Stimulated activated CD4-positive, alpha-beta T cell treated with anti-CD3 and anti-CD28 coated beads, Interleukin-2, amount 100 ng/mL, for 4 hours (primary cell): ENCODE results near the gene ODF2.
A peak's percentile ranks its signal among the peaks of the same experiment; 100 is the strongest.
"Not testable (repeated sequence)": the region's sequence is repeated elsewhere in the genome, so short reads cannot be mapped to it uniquely, and the experiment has no call there.

Experiments used
- DNase-seq: peaks from one replicate; pipeline ENCODE4 v3.0.0-alpha.2; 2020; ENCODE audit warnings: low read depth

ODF2 gene

DNA sequence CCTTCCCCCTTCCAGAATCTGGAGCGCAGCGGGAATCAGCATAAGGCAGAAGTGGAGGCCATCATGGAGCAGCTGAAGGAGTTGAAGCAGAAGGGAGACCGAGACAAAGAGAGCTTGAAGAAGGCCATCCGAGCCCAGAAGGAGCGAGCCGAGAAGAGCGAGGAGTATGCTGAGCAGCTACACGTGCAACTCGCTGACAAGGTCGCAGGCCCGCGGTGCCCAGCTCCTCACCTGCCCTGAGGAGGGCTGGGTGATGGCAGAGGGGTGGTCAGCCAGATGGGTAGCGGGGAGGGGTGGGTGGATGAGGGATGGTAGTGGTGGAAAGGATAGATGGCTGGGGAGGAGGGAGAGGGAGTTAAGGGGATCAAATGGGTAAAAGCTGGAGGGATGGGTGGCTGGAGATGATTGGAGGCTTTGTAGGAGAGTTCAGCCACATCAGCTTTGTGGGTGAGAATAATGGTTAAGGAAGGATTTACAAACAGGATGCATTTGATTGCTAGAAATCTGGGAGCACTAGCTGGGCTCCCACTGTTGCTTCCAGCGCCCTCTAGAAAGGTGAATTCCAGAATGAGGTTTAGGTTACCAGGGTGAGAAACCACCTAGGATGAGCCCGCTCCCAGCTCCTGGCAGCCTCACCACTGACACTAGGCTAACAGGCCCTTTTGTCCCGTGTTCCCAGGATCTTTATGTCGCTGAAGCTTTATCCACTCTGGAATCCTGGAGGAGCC lies 29.0 kb downstream of the ODF2 start:
- DNase-seq: no peak

- no peak for DNase-seq
These were observed 29.6 kb downstream of the ODF2 start for GRCh38 chr9:128485414-128485855.

- no peak for DNase-seq
These were observed 30.4 kb downstream of the ODF2 start for GRCh38 chr9:128486201-128486600.

DNA sequence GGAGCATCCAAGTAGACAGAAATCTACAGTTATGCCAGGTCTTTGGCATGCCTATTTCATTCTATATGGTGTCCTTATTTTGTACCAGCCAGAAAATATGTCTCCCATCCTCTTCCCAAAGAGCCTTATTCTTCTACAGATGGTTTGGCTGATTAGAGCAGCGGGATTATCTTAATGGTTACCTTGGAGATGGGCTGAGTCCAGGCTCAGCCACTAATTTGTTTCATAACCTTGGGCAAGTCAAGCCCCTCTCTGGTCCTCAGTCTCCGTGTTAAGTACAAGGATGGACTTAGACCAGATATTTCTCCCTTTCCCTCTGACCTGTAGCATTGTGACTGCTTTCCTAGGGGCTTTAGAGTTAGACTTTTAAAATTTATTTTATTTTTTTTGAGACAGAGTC lies 37.6 kb downstream of the ODF2 start:
- no peak for DNase-seq

DNA sequence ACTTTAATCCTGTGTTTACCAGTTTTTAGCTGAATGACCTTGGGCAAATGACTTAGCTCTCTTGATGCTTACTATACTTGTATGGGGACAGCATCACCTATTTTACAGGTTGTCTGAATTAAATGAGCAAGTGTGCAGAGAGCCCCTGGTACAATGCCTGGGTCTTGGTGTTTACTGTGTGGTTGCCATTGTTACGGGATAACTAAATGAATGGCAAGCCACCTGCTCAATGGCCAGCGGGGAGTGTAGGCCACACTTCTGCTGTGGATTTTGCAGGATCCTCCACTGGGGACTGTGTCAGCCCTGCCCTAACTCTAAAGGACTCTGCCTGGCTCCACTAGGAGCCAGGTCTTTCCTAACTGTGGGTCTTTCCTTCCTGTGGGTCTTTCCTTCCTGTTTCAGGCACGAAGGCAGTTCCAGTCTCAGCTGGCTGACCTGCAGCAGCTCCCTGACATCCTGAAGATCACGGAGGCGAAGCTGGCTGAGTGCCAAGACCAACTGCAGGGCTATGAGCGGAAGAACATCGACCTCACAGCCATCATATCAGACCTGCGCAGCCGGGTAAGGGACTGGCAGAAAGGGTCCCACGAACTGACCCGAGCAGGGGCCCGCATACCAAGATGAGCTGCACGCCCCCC lies 38.4 kb downstream of the ODF2 start:
- no peak for DNase-seq

DNA sequence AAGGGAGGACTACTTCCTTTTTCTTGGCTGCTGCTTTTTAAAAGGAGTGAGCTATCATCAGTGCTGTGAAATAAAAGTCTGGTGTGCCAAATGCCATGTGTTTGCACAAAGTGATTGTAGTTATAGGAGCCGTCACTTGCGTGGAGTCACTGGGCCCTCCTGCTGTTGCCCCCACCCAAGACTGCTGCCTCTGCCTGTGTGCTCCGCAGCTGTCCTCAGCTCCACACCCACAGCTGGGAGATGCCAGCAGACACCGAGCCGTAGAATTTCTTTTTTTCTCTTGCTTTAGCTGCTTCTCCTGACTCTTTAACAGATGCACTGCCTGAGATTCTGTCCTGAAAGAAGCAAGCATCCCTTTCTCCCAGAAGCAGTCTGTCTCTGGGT lies 38.9 kb downstream of the ODF2 start:
- DNase-seq: no peak

DNA sequence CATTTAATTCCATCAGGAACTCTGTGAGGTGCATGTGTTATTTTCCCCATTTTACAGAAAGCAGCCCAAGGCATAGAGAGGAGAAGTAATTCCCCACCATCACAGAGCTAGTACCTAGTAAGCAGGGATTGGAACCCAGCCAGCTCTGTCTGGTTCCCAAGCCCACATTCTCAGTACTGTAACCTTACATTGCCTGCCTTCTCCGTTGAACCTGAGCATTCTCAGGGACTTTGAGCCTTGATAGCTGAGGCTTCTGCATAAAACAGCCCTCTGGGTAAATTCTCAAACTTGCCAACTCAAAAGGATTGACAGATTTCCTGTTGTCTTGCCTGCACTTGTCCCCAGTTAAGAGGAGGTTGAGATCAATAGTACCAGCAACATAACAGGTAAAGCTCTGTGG lies 39.5 kb downstream of the ODF2 start:
- DNase-seq: no peak

DNA sequence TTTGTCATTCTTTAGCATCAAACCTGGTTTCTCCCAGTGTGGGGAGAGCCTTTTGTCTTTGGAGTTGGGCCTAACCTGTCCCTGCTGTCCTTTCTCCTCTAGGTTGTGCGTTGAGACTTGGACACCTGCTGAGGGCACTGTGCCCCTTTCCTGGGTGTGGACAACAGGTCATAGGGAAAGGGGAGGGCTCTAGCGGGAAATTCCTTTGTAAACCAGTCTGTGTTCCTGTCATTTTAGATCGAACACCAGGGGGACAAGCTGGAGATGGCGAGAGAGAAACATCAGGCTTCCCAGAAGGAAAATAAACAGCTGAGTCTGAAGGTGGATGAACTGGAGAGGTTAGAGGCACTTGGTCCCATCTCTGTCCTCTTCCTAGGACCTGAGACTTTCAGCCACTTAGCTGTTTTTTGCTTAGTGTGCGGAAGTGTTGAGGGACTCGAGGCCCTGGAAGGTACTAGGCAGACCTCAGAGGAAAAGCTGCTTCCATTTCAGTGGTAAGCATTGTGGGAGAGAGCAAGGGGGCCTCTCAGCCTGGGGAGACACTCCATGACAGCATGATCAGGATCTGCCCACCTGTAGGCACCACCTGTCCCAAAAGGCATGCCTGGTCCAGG lies 40.1 kb downstream of the ODF2 start:
- DNase-seq: no peak

- DNase-seq: no peak
These were observed 42.2 kb downstream of the ODF2 start for GRCh38 chr9:128497824-128498610.

- no peak for DNase-seq
These were observed 43.1 kb downstream of the ODF2 start for GRCh38 chr9:128498911-128499310.

- DNase-seq: no peak
These were observed 44.1 kb downstream of the ODF2 start for GRCh38 chr9:128499920-128500319.

DNA sequence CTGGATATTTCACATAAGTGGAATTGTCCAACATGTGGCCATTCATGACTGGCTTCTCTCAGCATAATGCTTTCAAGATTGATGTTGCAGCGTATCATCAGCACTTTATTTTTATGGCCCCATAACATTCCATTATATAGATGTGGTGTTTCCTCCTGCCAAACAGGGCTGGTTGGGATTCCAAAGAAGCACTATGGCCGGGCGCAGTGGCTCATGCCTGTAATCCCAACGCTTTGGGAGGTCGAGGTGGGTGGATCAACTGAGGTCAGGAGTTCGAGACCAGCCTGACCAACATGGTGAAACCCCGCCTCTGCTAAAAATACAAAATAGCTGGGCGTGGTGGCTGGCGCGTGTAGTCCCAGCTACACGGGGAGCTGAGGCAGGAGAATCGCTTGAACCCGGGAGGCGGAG lies 47.6 kb downstream of the ODF2 start:
- not testable (repeated sequence) for DNase-seq

GRCh38 chr9:128503870-128504269 lies 48.1 kb downstream of the ODF2 start:
- no peak for DNase-seq

GRCh38 chr9:128504485-128505413 lies 48.9 kb downstream of the ODF2 start, which contains the start of gene GLE1:
Gene GLE1 (plus strand): TSS chr9:128504719. CDS start chr9:128504806, 87 bp downstream.
- peak; percentile 94 for DNase-seq

GRCh38 chr9:128505414-128505765 lies 49.6 kb downstream of the ODF2 start:
- no peak for DNase-seq

GRCh38 chr9:128505906-128506305 lies 50.1 kb downstream of the ODF2 start:
- not testable (repeated sequence) for DNase-seq

DNA sequence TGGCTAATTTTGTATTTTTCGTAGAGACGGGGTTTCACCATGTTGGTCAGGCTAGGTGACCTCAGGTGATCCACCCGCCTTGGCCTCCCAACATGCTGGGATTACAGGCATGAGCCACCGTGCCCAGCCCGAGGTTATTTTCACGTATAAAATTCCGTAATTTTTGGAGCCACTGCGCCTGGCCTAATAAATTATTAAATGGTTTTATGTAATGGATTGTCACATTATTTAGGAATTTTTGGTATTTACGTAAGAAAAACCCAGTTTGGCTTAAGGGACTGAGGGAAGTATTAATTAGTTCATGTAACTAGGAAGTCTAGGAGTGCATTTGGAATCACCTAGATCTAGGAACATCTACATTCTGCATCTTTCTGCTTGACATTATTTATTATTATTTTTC lies 57.0 kb downstream of the ODF2 start:
- no peak for DNase-seq

DNA sequence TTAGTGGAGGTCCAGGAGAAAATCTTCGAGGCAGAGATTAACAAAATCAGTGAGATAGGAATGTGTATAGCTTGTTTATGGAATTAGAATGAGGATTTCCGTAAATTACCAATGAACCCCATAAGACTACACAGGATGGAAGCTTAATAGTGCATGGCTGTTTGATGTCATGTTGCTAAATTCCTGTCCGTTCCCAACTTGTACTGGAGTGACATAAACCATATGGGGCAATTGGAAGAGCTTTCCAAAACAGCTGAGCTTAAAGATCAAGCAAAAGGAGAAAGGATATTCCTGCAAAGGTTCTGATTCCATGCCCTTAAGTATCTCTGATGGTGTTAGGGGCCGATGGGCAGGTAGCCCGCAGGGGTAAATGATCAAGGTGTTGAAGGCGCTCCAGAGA lies 66.2 kb downstream of the ODF2 start:
- no peak for DNase-seq

GRCh38 chr9:128523199-128523925 lies 67.6 kb downstream of the ODF2 start:
- no peak for DNase-seq

DNA sequence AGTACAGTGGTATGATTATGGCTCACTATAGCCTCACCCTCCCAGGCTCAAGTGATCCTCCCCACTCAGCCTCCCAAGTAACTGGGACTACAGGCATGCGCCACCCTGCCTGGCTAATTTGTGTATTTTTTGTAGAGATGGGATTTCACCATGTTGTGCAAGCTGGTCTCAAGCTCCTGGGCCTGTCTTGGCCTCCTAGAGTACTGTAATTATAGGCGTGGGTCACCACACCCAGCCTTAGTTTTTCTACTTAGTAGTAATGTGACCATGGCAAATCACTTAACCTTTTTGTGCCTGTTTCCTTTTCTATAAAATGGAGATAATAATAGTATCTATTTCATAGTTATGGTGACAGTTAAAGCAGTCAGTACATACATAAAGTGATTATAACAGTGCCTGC lies 70.9 kb downstream of the ODF2 start:
- DNase-seq: no peak
